Measurements from ENCODE around the gene STRA8.

The STRA8 gene, protein sequence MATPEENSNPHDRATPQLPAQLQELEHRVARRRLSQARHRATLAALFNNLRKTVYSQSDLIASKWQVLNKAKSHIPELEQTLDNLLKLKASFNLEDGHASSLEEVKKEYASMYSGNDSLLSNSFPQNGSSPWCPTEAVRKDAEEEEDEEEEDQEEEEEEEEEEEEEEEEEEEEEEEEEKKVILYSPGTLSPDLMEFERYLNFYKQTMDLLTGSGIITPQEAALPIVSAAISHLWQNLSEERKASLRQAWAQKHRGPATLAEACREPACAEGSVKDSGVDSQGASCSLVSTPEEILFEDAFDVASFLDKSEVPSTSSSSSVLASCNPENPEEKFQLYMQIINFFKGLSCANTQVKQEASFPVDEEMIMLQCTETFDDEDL

GRCh38 chr7:135233570-135233969, at the start of gene STRA8:
Gene STRA8, plus strand, starts transcription at chr7:135233838. Its CDS starts 6,687 bp downstream, at chr7:135240525.
- DNase-seq: peak; percentile 34

- DNase-seq: no peak
These were observed 49.3 kb upstream of the STRA8 start for GRCh38 chr7:135184254-135184841.

DNA sequence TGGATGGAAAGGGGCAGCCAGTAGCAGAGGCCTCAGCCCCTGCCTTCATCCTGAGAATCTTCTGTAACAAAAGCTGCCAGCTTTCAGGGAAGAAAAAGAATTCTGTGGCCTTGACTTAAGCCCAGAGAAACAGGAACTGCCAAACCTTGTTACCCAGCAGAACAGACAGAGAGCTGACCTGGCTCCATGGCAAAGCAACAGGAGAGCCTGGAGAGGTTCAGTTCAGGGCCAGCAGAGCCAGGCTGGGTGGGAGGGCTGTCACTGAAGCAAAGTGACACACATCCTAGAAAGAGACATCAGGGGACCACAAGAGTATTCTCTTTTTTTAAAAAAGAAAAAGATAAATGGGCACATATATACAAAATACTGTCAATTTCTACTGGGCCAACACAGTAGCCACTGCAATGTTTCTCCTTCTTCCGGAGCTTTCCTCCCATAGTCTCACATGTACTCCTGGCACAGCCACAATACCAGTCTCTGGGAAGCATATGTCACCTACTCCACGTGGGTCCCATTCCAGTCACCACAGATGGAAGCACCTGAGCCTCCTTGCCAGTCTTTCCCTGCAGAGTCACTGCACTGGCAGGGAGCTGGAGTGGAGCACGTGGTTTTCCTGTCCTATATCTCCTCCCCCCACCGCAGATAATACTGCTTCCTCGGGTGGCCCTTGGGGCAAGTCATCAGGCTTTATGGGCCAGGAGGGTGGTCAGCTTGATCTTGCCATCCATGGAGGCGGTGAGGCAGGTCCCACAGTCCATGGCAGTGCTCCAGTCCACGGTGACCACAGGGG, 48.0 kb upstream of the STRA8 start:
- DNase-seq: no peak

- DNase-seq: no peak
These were observed 47.4 kb upstream of the STRA8 start for GRCh38 chr7:135186261-135186540.

GRCh38 chr7:135186841-135187253, 46.8 kb upstream of the STRA8 start:
- no peak for DNase-seq

GRCh38 chr7:135188298-135188984, 45.2 kb upstream of the STRA8 start:
- peak; percentile 49 for DNase-seq

DNA sequence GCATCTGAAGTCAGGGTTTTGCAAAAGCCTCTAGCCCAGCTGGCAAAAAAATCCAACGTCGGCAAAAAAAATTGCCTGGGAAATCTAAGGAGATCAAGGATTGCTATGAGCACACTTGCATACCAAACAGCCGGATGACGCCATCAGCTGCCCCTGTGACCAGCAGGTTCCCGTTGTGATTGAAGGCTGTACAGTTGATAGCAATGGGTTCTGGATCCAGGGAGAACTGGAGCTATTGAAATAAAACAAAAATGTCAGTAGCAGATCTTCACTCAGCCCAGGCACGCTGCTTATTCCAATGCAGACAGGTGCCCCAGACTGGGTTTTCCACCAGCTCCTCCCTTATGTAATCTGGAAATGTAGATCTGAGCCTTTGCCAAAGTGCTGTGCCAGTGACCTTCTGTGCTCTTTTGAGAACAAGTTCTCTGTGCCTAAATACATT, 44.4 kb upstream of the STRA8 start:
- no peak for DNase-seq

DNA sequence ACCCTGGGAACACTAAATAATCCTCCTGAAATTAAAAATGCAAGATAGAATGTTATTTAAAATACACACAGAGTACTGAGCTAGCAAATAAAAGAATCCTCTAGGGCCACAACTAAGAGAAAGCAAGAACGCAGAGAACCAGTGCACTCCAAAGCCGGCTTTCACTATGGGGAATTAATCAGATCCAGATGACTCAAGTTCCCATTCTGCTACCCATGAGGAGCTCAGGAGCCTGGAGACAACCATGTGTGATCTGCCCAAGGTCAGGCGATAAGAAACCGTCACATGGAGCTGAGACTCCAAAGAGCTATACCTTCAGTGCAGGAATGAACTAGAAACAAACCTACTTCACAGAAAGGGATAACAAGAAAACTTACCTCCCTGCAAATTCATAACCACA, 43.7 kb upstream of the STRA8 start:
- DNase-seq: no peak

- no peak for DNase-seq
These were observed 42.9 kb upstream of the STRA8 start for GRCh38 chr7:135190703-135191102.

DNA sequence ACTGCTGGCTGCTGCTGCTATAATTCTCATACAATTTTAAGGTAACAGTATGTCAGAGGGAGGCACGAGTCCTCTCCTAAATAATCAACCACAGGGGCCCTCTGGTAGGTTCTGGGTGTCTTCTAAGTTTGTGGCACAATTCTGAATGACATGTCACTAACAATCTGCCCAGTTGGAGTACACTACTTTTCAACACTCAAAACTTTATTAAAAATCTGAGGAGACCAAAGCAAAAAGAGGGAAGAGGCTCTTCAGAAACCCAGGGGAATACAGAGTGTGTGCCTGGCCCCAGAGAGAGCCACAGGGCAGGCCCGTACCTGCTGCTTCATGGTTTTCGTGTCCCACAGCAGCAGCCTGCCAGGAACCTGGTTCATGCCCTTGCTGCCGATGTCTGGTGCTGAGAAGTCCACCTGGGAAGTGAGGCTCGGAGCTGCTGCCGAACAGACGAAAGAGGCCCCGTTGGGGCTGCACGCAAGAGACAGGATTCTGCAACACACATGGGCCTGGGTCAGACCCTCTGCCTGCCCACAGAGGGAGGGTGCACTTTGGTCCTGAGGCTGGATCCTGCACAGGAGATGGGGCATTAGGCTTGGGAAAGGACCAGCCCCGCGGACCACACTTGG, 40.6 kb upstream of the STRA8 start:
- no peak for DNase-seq

DNA sequence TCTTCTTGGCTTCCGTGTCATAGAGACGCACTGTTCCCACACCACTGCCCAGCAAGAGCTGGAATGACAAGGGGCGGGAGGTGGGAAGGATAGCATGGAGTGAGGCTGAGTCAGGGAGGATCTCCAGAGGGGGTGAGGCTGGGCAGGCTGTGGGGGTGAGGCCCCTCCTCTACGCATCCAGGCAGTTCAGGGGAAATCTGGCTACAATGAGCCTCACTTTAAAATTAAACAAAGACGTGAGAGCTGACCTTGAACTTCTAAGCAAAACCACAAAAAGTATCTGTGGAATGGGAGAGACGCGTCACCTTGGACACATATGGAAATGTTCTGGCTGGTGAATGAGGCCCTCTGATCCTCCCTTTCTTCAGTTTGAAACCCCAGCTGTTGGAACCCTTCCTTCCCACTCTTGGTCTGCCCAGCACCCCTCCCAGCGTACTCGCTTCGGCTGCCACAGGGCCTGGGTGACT, 40.0 kb upstream of the STRA8 start:
- no peak for DNase-seq

GRCh38 chr7:135194494-135195095, 39.0 kb upstream of the STRA8 start:
- DNase-seq: no peak

DNA sequence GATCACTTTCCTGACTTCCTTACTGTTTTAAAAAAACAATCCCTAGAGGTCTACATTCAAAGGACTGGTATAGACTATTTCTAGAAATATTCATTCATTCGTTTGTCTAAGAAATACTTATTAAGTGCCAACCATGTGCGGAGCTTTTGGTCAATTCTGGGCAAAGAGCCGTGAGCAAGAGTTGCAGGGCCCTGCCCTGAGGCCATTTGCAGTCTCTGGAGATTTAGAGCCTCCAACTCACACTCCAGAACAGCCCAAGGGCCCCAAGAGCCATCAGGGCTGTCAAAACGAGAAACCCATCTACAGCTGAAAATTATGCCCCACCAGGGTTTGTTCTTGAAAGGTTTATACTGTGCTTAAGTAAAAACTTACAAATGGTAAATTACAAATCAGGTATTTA, 38.5 kb upstream of the STRA8 start:
- no peak for DNase-seq

GRCh38 chr7:135195968-135196629, 37.5 kb upstream of the STRA8 start:
- no peak for DNase-seq

DNA sequence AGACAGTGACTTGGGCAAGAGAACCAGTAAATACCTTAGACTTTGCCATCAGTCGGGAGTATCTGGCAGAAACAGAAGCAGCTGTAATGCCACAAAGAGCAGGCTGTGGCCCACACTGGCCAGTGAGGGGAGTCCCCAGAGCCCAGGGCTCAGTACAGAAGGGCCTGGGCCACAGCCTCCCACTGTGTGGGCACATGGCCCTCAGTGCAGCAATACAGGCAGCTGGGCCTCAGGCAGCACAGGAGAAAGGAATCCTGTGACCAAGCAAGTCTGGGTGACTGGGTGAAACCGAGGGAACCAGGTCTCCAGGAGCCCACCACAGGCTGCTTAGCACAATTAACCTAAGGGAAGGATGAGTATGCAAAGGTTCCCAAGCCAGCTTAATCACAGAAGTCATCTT, 36.3 kb upstream of the STRA8 start:
- DNase-seq: no peak

DNA sequence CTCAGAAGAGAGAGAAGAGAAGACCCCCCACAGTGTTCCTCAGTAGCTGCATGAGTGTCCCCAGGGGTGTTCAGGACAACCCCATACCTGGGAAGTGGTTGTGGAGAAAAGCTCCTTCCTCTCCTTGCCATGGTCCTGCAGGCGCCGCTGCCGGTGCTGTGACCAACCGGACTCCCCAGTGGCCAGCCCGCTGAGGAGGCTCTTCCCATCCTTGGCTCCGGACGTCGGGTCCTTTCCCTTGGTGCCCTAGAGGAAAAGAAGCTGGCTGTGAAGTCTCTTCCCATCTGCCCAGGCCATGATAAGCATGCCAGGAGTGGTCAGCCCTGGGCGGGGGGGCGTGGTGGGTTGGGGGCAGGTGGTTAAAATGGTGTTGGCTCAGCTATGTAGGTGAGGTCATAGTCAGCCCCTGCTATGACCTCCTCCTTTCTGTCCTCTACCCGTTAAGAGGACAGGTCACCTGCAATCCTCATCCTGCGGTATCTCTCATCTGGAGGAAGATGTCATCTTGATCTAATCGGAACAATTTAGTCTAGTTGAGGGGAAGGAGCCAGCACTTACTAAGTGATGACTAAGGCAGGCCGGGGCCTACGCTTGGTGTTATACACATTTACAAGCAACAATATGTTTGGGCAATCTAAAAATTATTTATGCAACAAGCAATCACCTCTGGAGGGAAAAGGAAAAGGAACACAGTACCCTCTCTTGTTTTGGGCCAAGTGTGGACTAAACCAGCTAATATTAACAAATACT, 35.6 kb upstream of the STRA8 start:
- no peak for DNase-seq

- DNase-seq: no peak
These were observed 34.2 kb upstream of the STRA8 start for GRCh38 chr7:135199439-135199838.

DNA sequence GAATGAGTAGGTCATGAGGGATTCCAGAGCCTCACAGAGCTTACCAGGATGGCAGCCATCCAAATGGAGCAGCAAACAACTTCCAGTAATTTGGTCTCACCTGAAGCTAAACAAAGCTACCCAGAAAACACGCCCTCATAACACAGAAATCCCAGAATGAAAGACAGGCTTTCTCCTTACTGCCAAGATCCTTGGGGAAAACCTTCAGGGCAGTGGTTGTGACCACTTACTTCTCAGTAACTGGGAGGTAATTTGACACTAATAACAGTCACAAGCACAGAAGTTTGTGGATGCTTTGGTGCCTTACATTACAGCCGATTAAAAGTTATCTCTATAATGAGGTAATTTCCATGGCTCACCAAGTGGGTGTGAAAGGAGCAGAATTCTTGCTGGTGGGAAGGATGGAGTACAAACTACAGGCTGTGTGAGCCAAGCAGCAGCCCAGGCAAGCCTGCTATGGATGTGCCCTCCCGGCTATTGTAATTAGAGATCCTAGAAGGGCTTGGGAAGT, 32.8 kb upstream of the STRA8 start:
- DNase-seq: no peak

GRCh38 chr7:135201350-135201749, 32.3 kb upstream of the STRA8 start:
- no peak for DNase-seq

DNA sequence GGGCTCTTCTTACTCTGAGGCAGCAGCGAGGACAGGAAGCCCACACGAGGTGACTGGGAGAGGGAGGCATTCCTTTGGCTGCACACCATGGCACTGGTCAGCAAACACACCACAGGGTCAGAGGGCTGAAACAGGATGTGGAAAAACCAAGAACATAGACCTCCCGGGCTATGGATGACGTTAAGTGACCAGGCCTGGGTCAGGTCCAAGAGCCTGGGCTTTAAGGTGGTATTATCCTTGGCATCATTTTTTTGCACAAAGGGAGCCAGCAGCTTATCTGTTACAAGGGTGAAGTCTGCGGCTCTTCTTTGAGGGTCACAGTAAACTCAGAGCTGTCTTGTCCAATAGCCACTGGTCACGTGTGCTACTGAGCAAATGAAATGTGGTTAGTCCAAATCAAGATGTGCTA, 29.3 kb upstream of the STRA8 start:
- no peak for DNase-seq

GRCh38 chr7:135204876-135205275, 28.8 kb upstream of the STRA8 start:
- DNase-seq: no peak

All from islet precursor cell (in vitro differentiated cells).